Loucy (cell line): ENCODE data around the gene ROPN1B.

Experiments used
- H2AFZ ChIP-seq: fragments of 200-600 bp; sonication (generic); 2 replicates; pipeline ENCODE4 v1.6.0; 2016; ENCODE audit warnings: antibody characterized with exemption, mild to moderate bottlenecking, low read length, moderate library complexity
- H3F3A ChIP-seq: fragments of 200-600 bp; 2 replicates; pipeline ENCODE4 v1.6.0; 2016; ENCODE audit warnings: antibody characterized with exemption, low read depth, mild to moderate bottlenecking
- H3K27me3 ChIP-seq: fragments of 200-600 bp; sonication (generic); 2 replicates; pipeline ENCODE4 v1.6.1; 2014; ENCODE audit warnings: low read length, mild to moderate bottlenecking; ENCODE audit not compliant: insufficient read depth, poor library complexity, severe bottlenecking
- H3K36me3 ChIP-seq: fragments of 200-600 bp; sonication (generic); 2 replicates; pipeline ENCODE4 v1.6.1; 2016; ENCODE audit warnings: low read length; ENCODE audit not compliant: insufficient read depth
- H3K4me1 ChIP-seq: fragments of 200-600 bp; sonication (generic); 2 replicates; pipeline ENCODE4 v1.5.1; 2014; ENCODE audit warnings: low read length, mild to moderate bottlenecking; ENCODE audit not compliant: insufficient read depth, poor library complexity, severe bottlenecking
- H3K4me2 ChIP-seq: fragments of 200-600 bp; sonication (generic); 2 replicates; pipeline ENCODE4 v1.6.0; 2014; ENCODE audit warnings: antibody characterized with exemption, low read length, low read depth, mild to moderate bottlenecking; ENCODE audit not compliant: poor library complexity, severe bottlenecking
- H3K4me3 ChIP-seq: fragments of 200-600 bp; sonication (generic); 2 replicates; pipeline ENCODE4 v1.5.1; 2014; ENCODE audit warnings: low read length, mild to moderate bottlenecking, mixed read lengths; ENCODE audit not compliant: poor library complexity, severe bottlenecking
- H3K79me2 ChIP-seq: fragments of 200-600 bp; sonication (generic); 2 replicates; pipeline ENCODE4 v1.6.1; 2014; ENCODE audit warnings: low read length; ENCODE audit not compliant: insufficient read depth
- H3K9ac ChIP-seq: fragments of 200-600 bp; sonication (generic); 2 replicates; pipeline ENCODE4 v1.6.0; 2014; ENCODE audit warnings: mild to moderate bottlenecking, low read depth, low read length, moderate library complexity; ENCODE audit not compliant: poor library complexity, severe bottlenecking
- H3K9me2 ChIP-seq: fragments of 200-600 bp; sonication (generic); replicated peaks from 2 replicates; pipeline ENCODE4 v1.6.1; 2016; ENCODE audit warnings: low read depth, low read length, mixed read lengths
- H3K9me3 ChIP-seq: fragments of 200-600 bp; sonication (generic); 2 replicates; pipeline ENCODE4 v1.6.1; 2014; ENCODE audit warnings: mild to moderate bottlenecking, antibody characterized with exemption, low read length, low read depth; ENCODE audit not compliant: insufficient read depth
- H4K20me1 ChIP-seq: fragments of 200-600 bp; sonication (generic); 2 replicates; pipeline ENCODE4 v1.6.0; 2014; ENCODE audit warnings: antibody characterized with exemption, low read length, mild to moderate bottlenecking; ENCODE audit not compliant: insufficient read depth, poor library complexity, severe bottlenecking
- EZH2phosphoT487 ChIP-seq: fragments of 200-600 bp; IDR thresholded peaks from 2 replicates; pipeline ENCODE4 v1.6.1; 2018; ENCODE audit warnings: antibody characterized with exemption, mild to moderate bottlenecking, moderate library complexity, borderline replicate concordance
- TF ChIP-seq, protein P1 (sequence below): fragments of 200-600 bp; sonication (generic); conservative IDR thresholded peaks from 2 replicates; pipeline ENCODE4 v1.5.1; 2014; ENCODE audit warnings: mild to moderate bottlenecking, antibody characterized with exemption, low read length

Gene ROPN1B

DNA sequence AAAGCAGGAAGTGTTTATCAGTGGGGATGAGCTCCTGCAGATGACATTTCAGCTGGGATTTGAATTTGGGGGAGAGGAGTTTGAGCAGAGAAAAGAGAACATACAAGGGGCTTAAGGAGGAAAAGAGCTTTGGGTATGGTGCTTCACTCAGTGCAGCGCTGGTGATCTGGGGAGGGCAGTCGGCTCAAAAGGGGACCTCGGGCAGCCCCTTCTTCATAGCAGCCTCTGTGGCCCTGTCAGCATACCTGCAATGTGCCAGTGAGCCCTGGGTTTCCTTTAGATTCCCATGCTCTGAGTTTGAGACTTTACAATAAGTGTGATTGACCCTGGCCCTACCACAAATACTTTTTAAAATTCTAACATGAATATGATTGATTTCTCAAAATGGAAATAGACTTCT is 40.2 kb downstream of the ROPN1B start:
- H3K9me3 ChIP-seq: no peaks in the 10 kb centered on the region
- H3F3A ChIP-seq: no peaks in the 10 kb centered on the region
- no peaks in the 10 kb centered on the region for H3K9me2 ChIP-seq
- H2AFZ ChIP-seq: no peak overlapping the region
- H3K4me3 ChIP-seq: no peak overlapping the region
- no peaks in the 10 kb centered on the region for H4K20me1 ChIP-seq
- no peaks in the 10 kb centered on the region for H3K27me3 ChIP-seq
- no peak overlapping the region for H3K9ac ChIP-seq
- TF ChIP-seq, protein P1, sequence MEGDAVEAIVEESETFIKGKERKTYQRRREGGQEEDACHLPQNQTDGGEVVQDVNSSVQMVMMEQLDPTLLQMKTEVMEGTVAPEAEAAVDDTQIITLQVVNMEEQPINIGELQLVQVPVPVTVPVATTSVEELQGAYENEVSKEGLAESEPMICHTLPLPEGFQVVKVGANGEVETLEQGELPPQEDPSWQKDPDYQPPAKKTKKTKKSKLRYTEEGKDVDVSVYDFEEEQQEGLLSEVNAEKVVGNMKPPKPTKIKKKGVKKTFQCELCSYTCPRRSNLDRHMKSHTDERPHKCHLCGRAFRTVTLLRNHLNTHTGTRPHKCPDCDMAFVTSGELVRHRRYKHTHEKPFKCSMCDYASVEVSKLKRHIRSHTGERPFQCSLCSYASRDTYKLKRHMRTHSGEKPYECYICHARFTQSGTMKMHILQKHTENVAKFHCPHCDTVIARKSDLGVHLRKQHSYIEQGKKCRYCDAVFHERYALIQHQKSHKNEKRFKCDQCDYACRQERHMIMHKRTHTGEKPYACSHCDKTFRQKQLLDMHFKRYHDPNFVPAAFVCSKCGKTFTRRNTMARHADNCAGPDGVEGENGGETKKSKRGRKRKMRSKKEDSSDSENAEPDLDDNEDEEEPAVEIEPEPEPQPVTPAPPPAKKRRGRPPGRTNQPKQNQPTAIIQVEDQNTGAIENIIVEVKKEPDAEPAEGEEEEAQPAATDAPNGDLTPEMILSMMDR: no peak
- no peak for TF ChIP-seq EZH2phosphoT487
- no peaks in the 10 kb centered on the region for H3K4me1 ChIP-seq
- no peak overlapping the region for H3K4me2 ChIP-seq
- peaks cover 17% of the 10 kb centered on the region; the same call in 1 of the 2 replicates for H3K36me3 ChIP-seq
- H3K79me2 ChIP-seq: no peaks in the 10 kb centered on the region

DNA sequence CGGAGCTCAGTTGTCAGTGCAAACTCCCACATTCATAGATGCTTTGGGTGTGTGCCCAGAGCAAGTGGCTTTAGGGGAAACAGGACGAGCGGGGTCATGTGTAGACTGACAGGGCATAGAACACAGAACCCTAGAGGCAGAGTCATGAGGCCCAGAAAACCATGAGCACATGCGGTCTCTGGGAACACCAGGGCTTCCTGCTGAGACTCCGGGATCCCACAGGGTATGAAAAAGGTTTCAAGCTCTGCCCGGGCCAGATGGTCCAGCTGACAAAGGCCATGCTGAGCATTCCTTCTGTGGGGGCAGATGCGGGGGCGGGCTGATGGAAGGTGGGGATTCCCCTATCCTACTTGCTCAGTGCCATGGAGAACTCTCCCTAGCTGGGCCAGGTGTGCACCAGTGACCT is 44.8 kb downstream of the ROPN1B start:
- Histone ChIP-seq H3K36me3 (peaks cover 6% of the 10 kb centered on the region; the same call in 1 of the 2 replicates), H3K4me2 (no peak overlapping the region), H3K79me2 (no peaks in the 10 kb centered on the region), H2AFZ (no peak overlapping the region), H3K27me3 (no peaks in the 10 kb centered on the region), H3K9me2 (no peaks in the 10 kb centered on the region), H3K4me1 (no peaks in the 10 kb centered on the region), H3F3A (no peaks in the 10 kb centered on the region), H4K20me1 (no peaks in the 10 kb centered on the region), H3K9ac (no peak overlapping the region), H3K9me3 (no peaks in the 10 kb centered on the region), H3K4me3 (no peak overlapping the region)
- TF ChIP-seq, protein P1: no peak
- TF ChIP-seq EZH2phosphoT487: no peak

DNA sequence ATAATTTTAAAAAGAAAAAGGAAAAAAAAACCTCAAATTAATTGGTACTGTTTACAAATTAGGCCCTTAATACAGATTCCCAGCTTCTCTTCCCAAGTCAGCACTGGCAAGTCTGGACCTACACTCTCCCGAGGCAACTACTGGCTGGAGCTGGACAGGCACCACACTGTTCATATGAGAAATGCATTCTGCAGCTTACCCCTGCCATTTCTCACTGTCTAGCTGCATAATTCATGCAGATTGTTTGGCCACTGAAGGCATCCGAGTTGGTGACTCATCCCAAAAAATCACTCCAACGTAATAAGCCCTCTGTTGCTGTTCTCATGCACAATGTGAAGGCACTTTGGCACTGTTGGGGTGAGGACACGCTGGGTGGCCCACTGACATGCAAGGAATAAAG is 45.3 kb downstream of the ROPN1B start:
- Histone ChIP-seq H3K4me3 (no peak overlapping the region), H3K9me2 (no peaks in the 10 kb centered on the region), H3F3A (no peaks in the 10 kb centered on the region), H3K4me1 (no peaks in the 10 kb centered on the region), H3K27me3 (no peaks in the 10 kb centered on the region), H3K4me2 (no peak overlapping the region), H3K36me3 (peaks cover 6% of the 10 kb centered on the region; the same call in 1 of the 2 replicates), H4K20me1 (no peaks in the 10 kb centered on the region), H3K9me3 (no peaks in the 10 kb centered on the region), H3K9ac (no peak overlapping the region), H2AFZ (no peak overlapping the region), H3K79me2 (no peaks in the 10 kb centered on the region)
- no peak for TF ChIP-seq EZH2phosphoT487
- TF ChIP-seq, protein P1: no peak
